HG03095 (cell line): Measurements from ENCODE around the gene PGAM2.
A peak's percentile ranks its signal among the peaks of the same experiment; 100 is the strongest.
"Not testable (repeated sequence)": the region's sequence is repeated elsewhere in the genome, so short reads cannot be mapped to it uniquely, and the experiment has no call there.

ENCODE experiments used
- ATAC-seq: cut with Tn5 transposase; IDR thresholded peaks from one replicate; pipeline ENCODE4 v1.9.1; 2021; ENCODE audit warnings: moderate library complexity; ENCODE audit not compliant: unreplicated experiment

PGAM2 gene

GRCh38 chr7:44033971-44034844 lies 31.2 kb downstream of the PGAM2 start:
- ATAC-seq, result not testable (repeated sequence)

- not testable (repeated sequence) for ATAC-seq
These were observed 33.3 kb downstream of the PGAM2 start for GRCh38 chr7:44032031-44032430.

- not testable (repeated sequence) for ATAC-seq
These were observed 34.0 kb downstream of the PGAM2 start for GRCh38 chr7:44031319-44031718.

- not testable (repeated sequence) for ATAC-seq
These were observed 35.3 kb downstream of the PGAM2 start for GRCh38 chr7:44030029-44030428.

GRCh38 chr7:44029433-44029832 lies 35.9 kb downstream of the PGAM2 start:
- not testable (repeated sequence) for ATAC-seq

- not testable (repeated sequence) for ATAC-seq
These were observed 42.4 kb downstream of the PGAM2 start for GRCh38 chr7:44022796-44023467.

- not testable (repeated sequence) for ATAC-seq
These were observed 43.3 kb downstream of the PGAM2 start for GRCh38 chr7:44022069-44022468.

- not testable (repeated sequence) for ATAC-seq
These were observed 45.5 kb downstream of the PGAM2 start for GRCh38 chr7:44019825-44020224.

GRCh38 chr7:44018857-44019807 lies 46.2 kb downstream of the PGAM2 start:
- peak; percentile 84 for ATAC-seq

GRCh38 chr7:44015090-44015489 lies 50.3 kb downstream of the PGAM2 start:
- ATAC-seq, result not testable (repeated sequence)
